OCI-LY7 (cell line): ENCODE data around the gene SIDT1. TPM values are rescaled to one million over a fixed set of nuclear protein-coding genes. Genes with fewer than 3 reads are reported as not detected.
A peak's percentile ranks its signal among the peaks of the same experiment; 100 is the strongest.

Source experiments
- BruUV-seq: library from RNA; stranded (reverse); fragments of 400-500 nt; replicated peaks from 2 replicates; lab custom pipeline; 2021; lab: Mats Ljungman, UMichigan
- CTCF ChIA-PET: fragments of 300-600 bp; sonication (Branson Sonifier 250); formaldehyde crosslinking; loops from one replicate; lab custom pipeline; 2022; ENCODE audit warnings: antibody characterized with exemption; ENCODE audit not compliant: unreplicated experiment; lab: Charles Lee
- POLR2A ChIA-PET: fragments of 300-600 bp; sonication (Branson Sonifier 250); formaldehyde crosslinking; loops from one replicate; lab custom pipeline; 2022; ENCODE audit warnings: antibody characterized with exemption; lab: Charles Lee
- DNase-seq: peaks from one replicate; pipeline ENCODE4 v3.0.0-alpha.2; 2015; ENCODE audit warnings: low spot score
- H2AFZ ChIP-seq: fragments of 200-600 bp; sonication (generic), shearing (Covaris generic); 2 replicates; pipeline ENCODE4 v1.6.1; 2014; ENCODE audit warnings: mild to moderate bottlenecking, antibody characterized with exemption, low read length, moderate library complexity
- H3K27ac ChIP-seq: fragments of 200-600 bp; sonication (generic); 2 replicates; pipeline ENCODE4 v1.5.1; 2014; ENCODE audit warnings: mixed run types, low read depth, mild to moderate bottlenecking, moderate library complexity, low read length, inconsistent platforms; ENCODE audit not compliant: poor library complexity, severe bottlenecking
- H3K36me3 ChIP-seq: fragments of 200-600 bp; sonication (generic); 2 replicates; pipeline ENCODE4 v1.6.1; 2014; ENCODE audit warnings: mild to moderate bottlenecking, antibody characterized with exemption, low read length, moderate library complexity, mixed read lengths; ENCODE audit not compliant: insufficient read depth
- H3K4me1 ChIP-seq: fragments of 200-600 bp; sonication (generic); 2 replicates; pipeline ENCODE4 v1.5.1; 2014; ENCODE audit warnings: mild to moderate bottlenecking, low read length; ENCODE audit not compliant: insufficient read depth, poor library complexity, severe bottlenecking
- H3K4me2 ChIP-seq: fragments of 200-600 bp; sonication (generic); 2 replicates; pipeline ENCODE4 v1.6.1; 2014; ENCODE audit warnings: mild to moderate bottlenecking, low read length
- H3K4me3 ChIP-seq: fragments of 200-600 bp; sonication (generic); 2 replicates; pipeline ENCODE4 v1.5.1; 2014; ENCODE audit warnings: mild to moderate bottlenecking, low read depth, low read length; ENCODE audit not compliant: poor library complexity, severe bottlenecking
- H3K79me2 ChIP-seq: fragments of 200-600 bp; sonication (generic); 2 replicates; pipeline ENCODE4 v1.6.1; 2016; ENCODE audit warnings: low read depth, mild to moderate bottlenecking, low read length, moderate library complexity, mixed read lengths; ENCODE audit not compliant: insufficient read depth
- H3K9me2 ChIP-seq: fragments of 200-600 bp; sonication (generic); 2 replicates; pipeline ENCODE4 v1.6.1; 2016; ENCODE audit warnings: mild to moderate bottlenecking, low read length, mixed read lengths; ENCODE audit not compliant: insufficient read depth
- H3K9me3 ChIP-seq: fragments of 200-600 bp; sonication (generic); 2 replicates; pipeline ENCODE4 v1.6.1; 2014; ENCODE audit warnings: mild to moderate bottlenecking, mixed run types, low read length, mixed read lengths
- H4K20me1 ChIP-seq: fragments of 200-600 bp; sonication (generic); 2 replicates; pipeline ENCODE4 v1.6.1; 2014; ENCODE audit warnings: mild to moderate bottlenecking, antibody characterized with exemption, low read length, moderate library complexity, mixed read lengths; ENCODE audit not compliant: insufficient read depth
- CTCF ChIP-seq: fragments of 200-600 bp; sonication (generic); conservative IDR thresholded peaks from 2 replicates; pipeline ENCODE4 v1.5.1; 2014; ENCODE audit warnings: mild to moderate bottlenecking, antibody characterized with exemption, low read length, moderate library complexity, mixed read lengths
- EZH2phosphoT487 ChIP-seq: fragments of 200-600 bp; sonication (generic); IDR thresholded peaks from 2 replicates; pipeline ENCODE4 v1.6.1; 2018; ENCODE audit warnings: low read depth, borderline replicate concordance, mild to moderate bottlenecking, mixed run types, antibody characterized with exemption, low read length, moderate library complexity, mixed read lengths
- intact Hi-C: fragments of 100-400 bp; cut with micrococcal nuclease; formaldehyde crosslinking; loops from one replicate; pipeline ENCODE4 v1.10.0; 2022; ENCODE audit not compliant: unreplicated experiment
- total RNA-seq, 2 experiments: library from RNA; depleted of rRNA in 1 of 2; stranded (reverse); fragments of >200 nt in 1 of 2; shearing (Covaris generic) in 1 of 2; gene quantifications; 2 replicates each; pipeline ENCODE4 v1.2.3, GENCODE V29; 2014 to 2022

Gene SIDT1
- total RNA-seq, 2 experiments from 2014 or later: 7.3 to 10.3 TPM

GRCh38 chr3:113606539-113607218, 74.3 kb downstream of the SIDT1 start:
- peak; percentile 89 for DNase-seq
- no peak overlapping the region for H3K4me3 ChIP-seq
- no peaks in the 10 kb centered on the region for H3K36me3 ChIP-seq
- no peaks in the 10 kb centered on the region for H3K79me2 ChIP-seq
- intact Hi-C loops: loop anchor here (2.0 kb wide), 1 partner anchor 52 kb away; no protein-coding TSS in a partner anchor
- peaks cover 22% of the 10 kb centered on the region for H3K4me1 ChIP-seq
- no peaks in the 10 kb centered on the region for H4K20me1 ChIP-seq
- H3K9me2 ChIP-seq: no peaks in the 10 kb centered on the region
- peak overlapping the region; percentile 45 for H3K27ac ChIP-seq
- H2AFZ ChIP-seq: peak overlapping the region; percentile 17; the same call in 1 of the 2 replicates
- ChIA-PET CTCF (no interaction called here), POLR2A (interaction anchor here (0.6 to 1.2 kb wide), 5 partner anchors 8 to 27 kb away, joined by 3 to 7 read pairs (median 5); no protein-coding TSS in a partner anchor)
- peak overlapping the region; percentile 64 for H3K4me2 ChIP-seq
- H3K9me3 ChIP-seq: no peaks in the 10 kb centered on the region
- BruUV-seq: no TSS peak
- no peak for TF ChIP-seq EZH2phosphoT487
- TF ChIP-seq CTCF: no peak

GRCh38 chr3:113607219-113607596, 74.9 kb downstream of the SIDT1 start:
- Histone ChIP-seq H3K4me2 (peak overlapping the region; percentile 64), H3K27ac (peak overlapping the region; percentile 45), H3K9me3 (no peaks in the 10 kb centered on the region), H3K4me1 (peaks cover 22% of the 10 kb centered on the region), H3K4me3 (no peak overlapping the region), H3K9me2 (no peaks in the 10 kb centered on the region), H2AFZ (peak overlapping the region; percentile 16; the same call in 1 of the 2 replicates), H3K79me2 (no peaks in the 10 kb centered on the region), H3K36me3 (no peaks in the 10 kb centered on the region), H4K20me1 (no peaks in the 10 kb centered on the region)
- TF ChIP-seq EZH2phosphoT487: no peak
- no peak for TF ChIP-seq CTCF
- intact Hi-C loops: loop anchor here (2.0 kb wide), 1 partner anchor 52 kb away; no protein-coding TSS in a partner anchor
- ChIA-PET POLR2A (interaction anchor here (0.7 to 1.2 kb wide), 4 partner anchors 9 to 26 kb away, joined by 3 to 7 read pairs (median 4); no protein-coding TSS in a partner anchor), CTCF (interaction anchor here (0.6 kb wide), 1 partner anchor 88 kb away, joined by 3 read pairs; no protein-coding TSS in a partner anchor)
- BruUV-seq: no TSS peak
- DNase-seq: no peak

DNA sequence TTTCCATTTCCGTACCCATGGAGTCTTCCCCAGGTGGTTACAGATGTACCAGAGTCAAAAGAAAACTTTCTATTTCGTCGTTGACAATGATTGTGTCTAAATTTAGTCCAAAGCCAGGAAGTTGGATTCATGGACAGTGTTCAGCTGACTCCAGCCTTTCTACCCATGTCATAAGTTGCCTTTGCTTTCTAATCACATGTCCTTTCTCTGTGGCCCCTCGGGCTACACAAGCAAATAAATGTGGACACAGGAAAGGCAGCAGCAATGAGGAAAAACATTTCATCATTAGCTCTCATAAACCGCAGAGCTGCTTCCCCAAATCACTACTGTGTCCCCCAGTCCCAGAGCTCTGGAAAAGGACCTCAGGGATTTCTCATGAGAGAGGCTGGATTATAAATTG, 82.0 kb downstream of the SIDT1 start:
- BruUV-seq: no TSS peak
- CTCF ChIA-PET: no interaction called here
- H2AFZ ChIP-seq: no peak overlapping the region

More for the DNA sequence above, 82.0 kb downstream of the SIDT1 start:
- H3K79me2 ChIP-seq: no peaks in the 10 kb centered on the region
- no peaks in the 10 kb centered on the region for H4K20me1 ChIP-seq
- intact Hi-C loops: no loop called here
- POLR2A ChIA-PET: interaction anchor here (0.5 to 2.0 kb wide), 3 partner anchors 9 to 16 kb away, joined by 3 to 6 read pairs (median 5); no protein-coding TSS in a partner anchor
- no peak overlapping the region for H3K27ac ChIP-seq
- no peak for TF ChIP-seq EZH2phosphoT487
- TF ChIP-seq CTCF: no peak
- H3K9me2 ChIP-seq: no peaks in the 10 kb centered on the region
- no peak overlapping the region for H3K4me3 ChIP-seq
- H3K4me1 ChIP-seq: no peaks in the 10 kb centered on the region
- DNase-seq: no peak
- no peak overlapping the region for H3K4me2 ChIP-seq
- no peaks in the 10 kb centered on the region for H3K36me3 ChIP-seq
- no peaks in the 10 kb centered on the region for H3K9me3 ChIP-seq
